OCI-LY3 (cell line): ENCODE data around the gene FGF10.

ENCODE experiments used
- H2AFZ ChIP-seq: fragments of 200-600, 300-600 bp; shearing (Covaris generic); 2 replicates; pipeline ENCODE4 v1.6.0; 2014; ENCODE audit warnings: antibody characterized with exemption, low read depth, low read length
- H3K27ac ChIP-seq: fragments of 200-600, 300-600 bp; sonication (generic); 2 replicates; pipeline ENCODE4 v1.5.1; 2014; ENCODE audit warnings: mild to moderate bottlenecking, low read length, moderate library complexity, mixed read lengths
- H3K27me3 ChIP-seq: fragments of 200-600, 300-600 bp; sonication (generic); 2 replicates; pipeline ENCODE4 v1.6.1; 2014; ENCODE audit warnings: low read depth, low read length, mixed read lengths
- H3K36me3 ChIP-seq: fragments of 200-600, 300-600 bp; sonication (generic); replicated peaks from 2 replicates; pipeline ENCODE3; 2014; ENCODE audit warnings: low read depth, low read length, mixed read lengths
- H3K4me1 ChIP-seq: fragments of 300-600, 200-600 bp; sonication (generic); 2 replicates; pipeline ENCODE4 v1.6.1; 2014; ENCODE audit warnings: low read length, mixed read lengths
- H3K4me2 ChIP-seq: fragments of 200-600, 300-600 bp; sonication (generic); 2 replicates; pipeline ENCODE4 v1.6.1; 2014; ENCODE audit warnings: low read length, mixed read lengths
- H3K4me3 ChIP-seq: fragments of 300-600, 200-600 bp; sonication (generic); 2 replicates; pipeline ENCODE4 v1.5.1; 2014; ENCODE audit warnings: antibody characterized with exemption, mild to moderate bottlenecking, low read length, moderate library complexity
- H3K79me2 ChIP-seq: fragments of 300-600, 200-600 bp; shearing (Covaris generic); 2 replicates; pipeline ENCODE4 v1.6.1; 2014; ENCODE audit warnings: mild to moderate bottlenecking, low read length, mixed read lengths
- H3K9ac ChIP-seq: fragments of 300-600, 200-600 bp; shearing (Covaris generic); 2 replicates; pipeline ENCODE4 v1.6.0; 2014; ENCODE audit warnings: mild to moderate bottlenecking, low read length, moderate library complexity
- H3K9me3 ChIP-seq: fragments of 200-600, 300-600 bp; shearing (Covaris generic); 2 replicates; pipeline ENCODE4 v1.6.1; 2014; ENCODE audit warnings: low read length, mixed read lengths; ENCODE audit not compliant: insufficient read depth
- H4K20me1 ChIP-seq: fragments of 200-600, 300-600 bp; sonication (generic); 2 replicates; pipeline ENCODE4 v1.6.1; 2016; ENCODE audit warnings: low read length, mixed read lengths; ENCODE audit not compliant: insufficient read depth
- CTCF ChIP-seq: fragments of 200-600, 300-600 bp; sonication (generic); IDR thresholded peaks from 2 replicates; pipeline ENCODE4 v1.5.1; 2014; ENCODE audit warnings: antibody characterized with exemption, low read length, low read depth
- EZH2phosphoT487 ChIP-seq: fragments of 200-600 bp; shearing (Covaris generic); IDR thresholded peaks from 2 replicates; pipeline ENCODE4 v1.6.1; 2018; ENCODE audit warnings: antibody characterized with exemption, mixed run types, low read depth

The FGF10 gene

GRCh38 chr5:44389823-44390143, 563 bp upstream of the FGF10 start:
- Histone ChIP-seq H3K27me3 (no peaks in the 10 kb centered on the region), H3K79me2 (no peaks in the 10 kb centered on the region), H3K4me2 (no peak overlapping the region), H4K20me1 (no peaks in the 10 kb centered on the region), H3K4me3 (no peak overlapping the region), H3K9ac (no peak overlapping the region), H3K4me1 (no peaks in the 10 kb centered on the region), H3K9me3 (no peaks in the 10 kb centered on the region), H3K36me3 (no peaks in the 10 kb centered on the region), H2AFZ (no peak overlapping the region), H3K27ac (no peak overlapping the region)
- no peak for TF ChIP-seq CTCF
- no peak for TF ChIP-seq EZH2phosphoT487

- no peaks in the 10 kb centered on the region for H3K36me3 ChIP-seq
- no peaks in the 10 kb centered on the region for H4K20me1 ChIP-seq
- no peak overlapping the region for H3K27ac ChIP-seq
- no peak overlapping the region for H3K4me2 ChIP-seq
- no peaks in the 10 kb centered on the region for H3K27me3 ChIP-seq
- H3K4me3 ChIP-seq: no peak overlapping the region
- H3K79me2 ChIP-seq: no peaks in the 10 kb centered on the region
- H3K9me3 ChIP-seq: no peaks in the 10 kb centered on the region
- no peak overlapping the region for H2AFZ ChIP-seq
- no peaks in the 10 kb centered on the region for H3K4me1 ChIP-seq
- TF ChIP-seq CTCF: no peak
- TF ChIP-seq EZH2phosphoT487: no peak
- H3K9ac ChIP-seq: no peak overlapping the region
These were observed 715 bp downstream of the FGF10 start for GRCh38 chr5:44388321-44389089.

GRCh38 chr5:44387921-44388320, 1.3 kb downstream of the FGF10 start:
- H3K4me1 ChIP-seq: no peaks in the 10 kb centered on the region
- no peaks in the 10 kb centered on the region for H3K27me3 ChIP-seq
- H3K4me2 ChIP-seq: no peak overlapping the region
- TF ChIP-seq EZH2phosphoT487 (no peak), CTCF (no peak)
- no peak overlapping the region for H2AFZ ChIP-seq
- no peaks in the 10 kb centered on the region for H3K36me3 ChIP-seq
- H3K27ac ChIP-seq: no peak overlapping the region
- H3K79me2 ChIP-seq: no peaks in the 10 kb centered on the region
- H3K9ac ChIP-seq: no peak overlapping the region
- H3K4me3 ChIP-seq: no peak overlapping the region
- H4K20me1 ChIP-seq: no peaks in the 10 kb centered on the region
- no peaks in the 10 kb centered on the region for H3K9me3 ChIP-seq

GRCh38 chr5:44387406-44387805, 1.8 kb downstream of the FGF10 start:
- H3K4me2 ChIP-seq: no peak overlapping the region
- no peak overlapping the region for H3K27ac ChIP-seq
- no peaks in the 10 kb centered on the region for H3K27me3 ChIP-seq
- no peak overlapping the region for H3K4me3 ChIP-seq
- H4K20me1 ChIP-seq: no peaks in the 10 kb centered on the region
- H3K36me3 ChIP-seq: no peaks in the 10 kb centered on the region
- H3K9ac ChIP-seq: no peak overlapping the region
- no peaks in the 10 kb centered on the region for H3K4me1 ChIP-seq
- no peaks in the 10 kb centered on the region for H3K79me2 ChIP-seq
- no peak overlapping the region for H2AFZ ChIP-seq
- TF ChIP-seq CTCF (no peak), EZH2phosphoT487 (no peak)
- H3K9me3 ChIP-seq: no peaks in the 10 kb centered on the region
